ENCODE results near the gene TMCO4. TPM values are rescaled to one million over a fixed set of nuclear protein-coding genes. Genes with fewer than 3 reads are reported as not detected.

The TMCO4 gene
- total and polyA plus RNA-seq, 2 of the 8 experiments (the other 6 are each of a cell fraction or from before 2014, with no cell fraction given), result 3.0 to 3.1 TPM

GRCh38 chr1:19737104-19737825 is 62.5 kb downstream of the TMCO4 start:
- no peak overlapping the region for H2BK5ac ChIP-seq (ENCODE audit: low read depth, low read length)
- H3K79me1 ChIP-seq (ENCODE audit: low read depth, low read length), result no peaks in the 10 kb centered on the region
- FAIRE-seq (no peak), DNase-seq (ENCODE audit: low read depth in 1 of 2, low spot score in 2 of 2) (no peak)
- TF ChIP-seq EGR1 (IDR thresholded peaks at IDR 0.05; ENCODE audit: borderline replicate concordance, low read depth, low read length) (no peak), RBBP5 (IDR thresholded peaks at IDR 0.05; ENCODE audit: borderline replicate concordance, low read depth, low read length) (no peak), RAD21 (IDR thresholded peaks at IDR 0.05 in 1 of 2, conservative IDR thresholded peaks at IDR 0.05 in 1 of 2; ENCODE audit: low read depth in 2 of 2, low read length in 2 of 2) (peak in 1 of 2 experiments; percentile 16; a peak in 2 of 4 replicates), POU5F1 (IDR thresholded peaks at IDR 0.05; ENCODE audit: low read depth, low read length) (no peak)
- no peak overlapping the region for H3K27ac ChIP-seq (ENCODE audit: low read depth, low read length)
- H3K23ac ChIP-seq (ENCODE audit: insufficient read length), result no peak overlapping the region
- H2BK12ac ChIP-seq (ENCODE audit: low read depth, low read length), result no peak overlapping the region
- no peak overlapping the region for H4K8ac ChIP-seq (ENCODE audit: extremely low read depth, insufficient read depth, low read length)
- no peak overlapping the region for H3K18ac ChIP-seq (ENCODE audit: extremely low read depth, low read length)
- CTCF ChIA-PET (ENCODE audit: partially characterized antibody), result interaction anchor here (0.9 to 2.1 kb wide), 5 partner anchors 11 to 76 kb away, joined by 3 to 13 read pairs (median 4); no protein-coding TSS in a partner anchor
- H3K56ac ChIP-seq (replicated peaks; ENCODE audit: insufficient read length, low read depth, low read length), result no peak overlapping the region
- no peak overlapping the region for H3K4me2 ChIP-seq (ENCODE audit: insufficient read depth in 1 of 2, low read depth in 2 of 2, low read length in 2 of 2)
- H3K4ac ChIP-seq (replicated peaks; ENCODE audit: insufficient read length, low read depth, low read length), result no peak overlapping the region
- no peaks in the 10 kb centered on the region; a peak in 1 of 7 replicates for H3K27me3 ChIP-seq (replicated peaks in 1 of 4; ENCODE audit: control insufficient read depth in 3 of 4, extremely low read depth in 1 of 4, insufficient read depth in 3 of 4, low read length in 3 of 4)
- H3K4me1 ChIP-seq (replicated peaks in 1 of 4; ENCODE audit: control insufficient read depth in 3 of 4, insufficient read depth in 4 of 4, low read length in 3 of 4), result no peaks in the 10 kb centered on the region
- H2BK20ac ChIP-seq (ENCODE audit: low read length), result no peak overlapping the region
- no peak overlapping the region for H2AK5ac ChIP-seq (ENCODE audit: low read depth, low read length)
- H3K9me3 ChIP-seq (ENCODE audit: insufficient read depth in 2 of 2, low read depth in 1 of 2, low read length in 1 of 2), result no peaks in the 10 kb centered on the region
- H3K23me2 ChIP-seq (ENCODE audit: low read depth, low read length), result no peaks in the 10 kb centered on the region
- H3K9ac ChIP-seq (replicated peaks in 1 of 4; ENCODE audit: extremely low read depth in 1 of 4, low read depth in 3 of 4, low read length in 3 of 4), result no peak overlapping the region
- no peak overlapping the region for H2AFZ ChIP-seq (ENCODE audit: low read length)
- no peak overlapping the region for H3K4me3 ChIP-seq (ENCODE audit: extremely low read depth in 1 of 4, insufficient read depth in 2 of 4, low read depth in 3 of 4, low read length in 4 of 4)
- H4K5ac ChIP-seq (ENCODE audit: insufficient read length, low read depth, low read length), result no peak overlapping the region
- no peak overlapping the region for H4K91ac ChIP-seq (replicated peaks; ENCODE audit: insufficient read length, low read length)
- H2BK120ac ChIP-seq (replicated peaks; ENCODE audit: low read depth, low read length), result no peak overlapping the region
- no peak overlapping the region for H2BK15ac ChIP-seq (ENCODE audit: low read length)
- H3K79me2 ChIP-seq (ENCODE audit: control insufficient read depth in 1 of 2, insufficient read depth in 2 of 2, low read length in 2 of 2), result no peaks in the 10 kb centered on the region
- no peak overlapping the region for H3K14ac ChIP-seq (ENCODE audit: insufficient read length)
- H3K36me3 ChIP-seq (ENCODE audit: control insufficient read depth in 2 of 4, insufficient read depth in 4 of 4, low read length in 3 of 4), result no peaks in the 10 kb centered on the region
- POLR2A ChIA-PET (ENCODE audit: partially characterized antibody), result no interaction called here
- WGBS, 2 experiments (ENCODE audit: extremely low coverage in 1 of 2, insufficient coverage in 1 of 2, insufficient read length in 1 of 2, insufficient replicate concordance in 2 of 2, low coverage in 1 of 2, low lambda C conversion rate in 2 of 2, missing lambda C conversion rate in 1 of 2), result 87% methylated on average over 9 of the region's 9 CpGs; no CpG with 5 or more reads in 1 of the 2 experiments
- H4K20me1 ChIP-seq (replicated peaks in 1 of 2; ENCODE audit: control insufficient read depth in 1 of 2, insufficient read depth in 2 of 2, low read length in 2 of 2), result no peaks in the 10 kb centered on the region

Data from H1 (cell line).